NCI-H510A (cell line): ENCODE measurements around the gene EEIG1.

Experiments
- DNase-seq: peaks from one replicate; lab custom pipeline; 2025; lab: John Stamatoyannopoulos, UW

Gene EEIG1

DNA sequence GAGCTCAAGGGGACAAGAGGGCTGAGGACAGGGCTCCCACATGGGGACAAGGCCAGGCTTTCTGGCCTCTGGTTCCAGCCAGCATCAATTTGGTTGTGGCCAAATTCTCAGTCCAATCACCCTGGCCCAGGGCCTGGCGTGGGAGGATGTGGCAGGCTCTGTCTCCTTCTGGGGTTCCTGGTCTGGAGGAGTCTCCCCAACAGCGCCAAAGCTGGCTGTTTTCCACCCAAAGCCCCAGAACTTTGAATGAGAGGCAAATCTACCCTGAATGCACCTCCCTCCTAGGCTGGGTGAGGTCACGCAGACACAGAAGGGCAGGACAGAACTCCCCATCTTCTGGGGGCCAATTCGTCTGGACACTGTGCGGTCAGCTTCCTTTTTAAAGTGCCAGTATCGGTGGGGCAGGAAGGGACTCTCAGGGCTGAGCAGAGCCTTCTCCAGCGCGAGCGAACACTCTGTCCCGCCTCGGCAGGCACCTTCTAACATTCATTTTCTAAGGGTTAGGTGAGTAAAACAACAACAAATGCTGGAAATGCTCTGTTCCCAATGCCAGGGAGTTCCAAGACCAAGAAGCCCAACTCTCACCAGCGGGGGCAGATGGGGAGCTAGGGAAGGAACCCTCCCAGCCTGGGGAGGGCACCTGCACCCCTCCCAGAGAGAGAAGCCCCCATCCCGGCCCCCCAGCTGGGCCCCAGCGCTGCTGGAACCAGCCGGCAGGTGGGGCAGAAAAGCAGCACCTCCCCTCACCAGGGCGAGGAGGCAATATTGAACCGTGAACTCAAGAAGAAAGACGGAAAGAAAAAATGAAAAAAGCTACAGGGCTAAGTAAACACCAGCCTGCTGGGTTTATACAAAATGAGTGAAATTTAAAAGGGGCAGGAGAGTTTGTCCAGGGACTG lies 39.5 kb downstream of the EEIG1 start:
- DNase-seq: no peak

DNA sequence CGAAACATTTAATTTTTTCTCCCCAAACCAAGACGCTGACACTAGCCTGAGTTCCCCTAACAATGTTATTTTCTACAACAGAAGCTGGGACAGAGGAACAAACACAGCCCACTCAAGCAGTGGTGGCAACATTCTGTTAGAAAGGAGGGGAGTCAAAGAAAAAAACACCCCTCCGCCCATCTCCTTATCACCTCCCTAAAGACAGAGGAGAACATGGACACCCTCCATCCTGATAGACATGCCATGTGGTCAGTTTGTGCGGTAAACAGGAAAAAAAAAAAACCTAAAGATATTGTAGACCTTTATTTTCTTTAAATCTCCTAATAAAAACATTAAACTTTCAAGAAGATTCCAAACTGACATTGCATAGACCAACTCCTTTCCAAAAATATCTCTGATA lies 40.2 kb downstream of the EEIG1 start:
- no peak for DNase-seq

DNA sequence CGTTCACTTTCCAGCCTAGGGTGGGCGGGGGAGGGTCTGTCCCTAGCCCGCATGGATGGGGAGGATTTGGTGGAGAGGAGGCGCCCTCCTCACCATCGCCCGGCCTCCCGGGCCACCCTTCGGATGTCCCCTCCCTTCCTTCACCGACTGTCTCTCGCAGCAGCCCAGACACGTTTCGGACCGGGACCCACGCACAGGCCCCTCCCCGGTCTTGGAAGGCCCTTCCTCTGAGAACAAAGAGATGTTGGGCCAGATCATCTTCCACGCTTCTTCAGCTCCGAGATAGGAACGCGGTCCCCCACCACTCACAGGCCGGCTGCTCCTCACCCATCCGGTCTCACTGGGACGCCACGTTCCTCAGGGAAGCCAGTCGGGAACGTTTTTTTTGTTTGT lies 42.5 kb downstream of the EEIG1 start:
- DNase-seq: no peak

DNA sequence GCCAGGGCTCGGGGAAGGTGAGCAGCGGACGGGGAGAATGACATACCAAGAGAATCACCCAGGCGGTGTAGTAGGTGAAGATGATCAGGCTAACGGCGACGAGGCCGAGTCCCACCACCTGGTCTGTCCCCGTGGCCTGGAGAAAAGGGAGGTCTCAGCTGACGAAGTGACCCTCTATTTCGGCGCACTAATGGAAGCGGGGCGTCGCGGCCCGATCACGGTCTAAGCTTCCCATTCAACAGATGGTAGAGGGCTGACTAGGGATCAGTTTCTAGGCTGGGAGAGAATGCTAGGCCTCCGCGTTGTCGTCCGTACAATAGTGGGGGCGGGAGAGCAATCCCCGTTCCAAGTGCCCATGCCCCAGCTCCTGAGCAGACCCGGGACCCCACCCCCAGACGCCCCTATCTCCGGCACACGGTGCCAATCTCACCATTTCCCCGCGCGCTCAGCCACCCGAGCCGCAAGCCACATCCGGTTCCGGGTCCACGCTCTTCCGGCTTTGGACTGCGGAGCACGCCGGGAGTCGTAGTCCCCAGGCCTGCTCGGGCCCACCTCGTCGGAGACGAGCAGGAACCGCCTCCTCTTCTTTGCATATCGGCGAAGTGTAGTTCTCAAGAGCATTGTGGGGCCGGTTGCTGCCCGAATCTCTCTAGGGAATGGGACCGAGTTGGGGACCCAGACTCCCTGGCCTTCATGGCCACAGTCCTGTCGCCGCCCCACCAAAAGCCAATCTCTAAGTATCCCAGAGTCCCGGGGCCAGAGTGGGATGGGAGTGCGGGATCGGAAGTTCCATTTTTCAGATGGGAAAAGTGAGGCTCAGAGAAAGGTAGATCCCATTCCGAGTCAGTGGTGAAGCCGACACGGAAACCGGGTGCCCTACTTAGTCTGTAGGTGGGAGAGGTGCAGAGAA lies 43.1 kb downstream of the EEIG1 start, which contains the start of gene DPM2:
Gene DPM2 (minus strand): TSS at position 467 of the 910 bp plus-strand sequence. CDS start 34 bp downstream, at position 433.
- peak; percentile 80 for DNase-seq

DNA sequence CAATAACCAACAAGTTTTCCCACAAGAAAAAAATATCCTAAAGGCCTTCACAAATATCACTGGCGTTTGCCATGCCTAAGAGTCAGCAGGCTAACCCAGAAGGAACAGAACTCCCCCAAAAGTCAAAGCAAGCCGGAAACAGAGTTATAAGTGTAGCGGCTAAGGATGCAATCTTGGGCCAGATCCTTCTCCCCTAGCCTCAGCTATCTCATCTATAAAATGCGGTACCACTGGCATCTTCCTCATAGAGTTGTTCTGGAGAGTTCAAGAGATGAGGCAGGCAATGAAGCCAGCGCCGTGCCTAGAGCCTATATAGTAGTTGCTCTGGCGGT lies 43.8 kb downstream of the EEIG1 start:
- DNase-seq: no peak

DNA sequence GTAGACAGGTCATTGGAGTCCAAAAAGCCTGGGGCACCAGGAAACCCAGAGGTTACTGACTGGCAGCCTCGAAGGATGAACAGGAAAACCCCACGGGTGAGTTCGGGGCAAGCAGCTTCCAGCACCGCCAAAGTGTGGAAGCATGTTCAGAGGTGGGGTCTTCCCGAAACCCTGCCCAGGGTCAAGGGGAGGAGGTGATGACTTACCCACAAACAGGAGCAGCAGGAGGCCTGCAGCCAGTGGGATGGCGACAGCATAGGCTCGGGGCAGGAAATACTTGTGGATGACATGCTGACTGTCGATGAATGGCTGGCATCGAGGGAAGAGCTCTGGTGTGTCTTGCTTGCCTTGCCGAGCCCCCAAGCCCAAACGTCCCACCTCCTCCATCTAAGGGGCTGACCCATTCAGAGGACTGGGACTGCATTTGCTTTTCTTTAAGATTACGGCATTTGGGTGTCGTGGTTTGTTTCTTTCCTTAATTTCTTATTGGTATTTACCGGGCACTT lies 44.4 kb downstream of the EEIG1 start:
- DNase-seq: no peak

DNA sequence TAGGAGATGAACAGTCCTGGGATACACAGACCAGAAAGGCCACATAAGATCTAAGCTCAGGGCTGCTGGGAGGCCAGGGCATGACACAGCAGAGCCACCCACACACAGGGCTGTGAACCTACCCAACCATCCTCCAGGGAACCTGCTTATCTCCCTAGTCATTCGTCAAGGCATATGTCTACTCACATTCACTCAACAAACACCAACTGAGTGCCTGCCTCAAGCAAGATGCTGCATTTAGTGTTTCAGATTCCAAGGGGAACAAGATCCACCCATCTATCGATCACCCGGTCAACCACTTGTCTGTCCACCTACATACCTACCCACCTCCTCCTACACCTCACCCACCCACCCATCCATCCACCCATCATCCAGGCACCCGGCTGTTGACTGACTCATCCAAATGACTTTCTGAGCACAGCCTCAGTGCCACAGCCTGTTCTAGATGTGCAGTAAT lies 45.0 kb downstream of the EEIG1 start:
- DNase-seq: no peak

DNA sequence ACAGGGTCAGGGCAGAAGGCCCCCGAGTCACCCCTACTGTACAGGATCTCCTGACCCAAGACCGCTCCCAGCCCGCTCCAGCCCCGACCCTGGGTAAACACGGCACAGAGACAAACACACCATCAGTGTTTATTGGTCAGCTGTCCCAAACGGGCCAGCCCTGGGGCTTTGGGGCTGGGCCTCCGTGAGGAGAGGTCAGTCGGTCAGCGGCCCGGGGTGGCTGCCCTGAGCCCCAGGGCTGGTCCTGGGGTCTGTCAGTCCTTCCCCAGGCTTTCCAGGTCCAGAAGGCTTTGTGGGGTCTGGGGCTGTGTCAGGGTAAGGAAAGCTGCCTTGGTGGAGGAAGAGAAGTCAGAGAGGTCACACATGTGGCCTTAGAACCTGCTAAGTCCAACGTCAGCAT lies 45.8 kb downstream of the EEIG1 start:
- DNase-seq: no peak

DNA sequence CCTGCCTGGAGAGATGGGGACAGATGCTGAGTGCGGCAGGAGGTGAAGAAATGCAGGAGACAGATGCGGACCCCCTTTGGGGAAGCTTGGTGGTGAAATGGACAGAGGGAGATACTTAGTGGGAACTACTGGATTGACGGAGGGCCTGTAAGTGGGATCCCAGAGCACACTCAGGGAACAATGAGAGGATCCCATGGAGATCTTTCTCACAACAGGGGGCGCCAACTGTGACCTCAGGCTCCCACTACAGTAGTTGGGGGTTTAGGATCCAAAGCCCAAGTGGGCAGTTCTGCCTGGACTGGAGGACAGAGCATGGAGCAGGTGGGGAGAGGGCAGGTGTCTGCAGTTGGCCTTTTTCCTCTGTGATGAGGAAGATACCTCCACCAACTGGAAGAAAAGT lies 46.5 kb downstream of the EEIG1 start:
- no peak for DNase-seq

DNA sequence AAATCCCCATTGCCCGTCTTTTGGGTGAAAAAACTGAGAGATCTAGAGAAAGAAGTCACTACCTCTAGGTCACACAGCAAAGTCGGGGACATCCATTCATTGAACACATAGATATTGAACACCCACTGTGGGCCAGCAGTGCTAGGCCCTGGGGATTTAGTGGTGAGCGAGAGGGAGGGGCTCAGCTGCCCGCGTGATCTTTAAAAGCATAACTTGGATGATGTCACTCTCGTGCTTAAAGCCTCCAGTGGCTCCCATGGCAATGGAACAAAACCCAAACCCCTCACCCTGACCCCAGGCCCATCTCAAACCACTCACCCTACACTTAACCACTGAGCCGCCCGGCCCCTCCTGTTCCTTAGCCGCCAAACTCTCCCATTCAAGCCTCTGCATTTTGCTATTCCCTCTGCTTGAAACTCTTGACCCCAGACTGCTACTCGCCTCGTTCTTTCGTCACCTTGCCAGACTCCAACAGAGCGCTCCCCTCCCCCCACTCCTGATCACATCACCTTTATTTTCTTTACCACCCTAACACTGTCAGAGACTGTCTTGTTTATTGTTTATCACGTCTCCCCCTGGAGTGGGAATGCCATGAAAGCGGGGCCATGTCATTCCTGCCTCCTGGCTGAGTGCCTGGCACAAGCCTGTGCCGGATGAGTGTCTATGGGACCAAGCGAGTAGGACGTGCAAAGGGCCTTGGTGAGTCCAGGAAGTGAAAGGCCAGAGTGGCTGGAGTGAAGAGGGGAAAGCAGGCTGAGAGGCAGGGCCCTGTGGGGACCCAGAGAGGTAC lies 49.5 kb downstream of the EEIG1 start:
- DNase-seq: peak; percentile 90
